ENCODE results near the gene TMEM181. TPM values are rescaled to one million over a fixed set of nuclear protein-coding genes. Genes with fewer than 3 reads are reported as not detected.

Gene TMEM181
- total RNA-seq, 4 donors from 2014 or later = 10.5 to 22.1 (median 16.8) TPM

DNA sequence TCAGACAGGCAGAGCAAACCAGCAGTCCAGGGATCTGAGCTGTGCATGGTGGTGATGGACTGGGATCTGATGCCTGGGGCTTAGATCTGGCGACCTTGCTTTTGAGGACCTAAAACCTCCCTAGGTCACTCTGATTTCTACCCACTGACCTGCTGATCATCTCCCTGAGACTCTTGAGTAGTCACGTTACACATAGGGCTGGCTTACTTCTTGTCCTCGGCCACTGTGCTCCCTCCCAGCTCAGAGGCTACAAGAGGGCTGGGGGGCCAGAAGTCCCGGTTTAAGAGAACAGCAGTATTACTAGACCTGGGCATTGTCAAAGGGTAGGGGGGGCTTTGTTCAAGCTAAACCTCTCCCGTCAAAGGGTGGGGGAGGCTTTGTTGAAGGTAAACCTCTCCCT lies 79.2 kb downstream of the TMEM181 start:
- Histone ChIP-seq H3K9me3 (no peaks in the 10 kb centered on the region), H3K4me3 (no peak overlapping the region), H3K27me3 (no peaks in the 10 kb centered on the region), H3K27ac (no peak overlapping the region), H3K4me1 (peaks cover 16 to 39% (median 16%) of the 10 kb centered on the region in 3 donors), H3K36me3 (peaks cover 0 to 59% (median 8%) of the 10 kb centered on the region in 3 donors)
- intact Hi-C loops (cut with DNase I) = no loop called here
- TF ChIP-seq POLR2A (IDR thresholded peaks at IDR 0.05) = no peak
- TF ChIP-seq, protein P1, sequence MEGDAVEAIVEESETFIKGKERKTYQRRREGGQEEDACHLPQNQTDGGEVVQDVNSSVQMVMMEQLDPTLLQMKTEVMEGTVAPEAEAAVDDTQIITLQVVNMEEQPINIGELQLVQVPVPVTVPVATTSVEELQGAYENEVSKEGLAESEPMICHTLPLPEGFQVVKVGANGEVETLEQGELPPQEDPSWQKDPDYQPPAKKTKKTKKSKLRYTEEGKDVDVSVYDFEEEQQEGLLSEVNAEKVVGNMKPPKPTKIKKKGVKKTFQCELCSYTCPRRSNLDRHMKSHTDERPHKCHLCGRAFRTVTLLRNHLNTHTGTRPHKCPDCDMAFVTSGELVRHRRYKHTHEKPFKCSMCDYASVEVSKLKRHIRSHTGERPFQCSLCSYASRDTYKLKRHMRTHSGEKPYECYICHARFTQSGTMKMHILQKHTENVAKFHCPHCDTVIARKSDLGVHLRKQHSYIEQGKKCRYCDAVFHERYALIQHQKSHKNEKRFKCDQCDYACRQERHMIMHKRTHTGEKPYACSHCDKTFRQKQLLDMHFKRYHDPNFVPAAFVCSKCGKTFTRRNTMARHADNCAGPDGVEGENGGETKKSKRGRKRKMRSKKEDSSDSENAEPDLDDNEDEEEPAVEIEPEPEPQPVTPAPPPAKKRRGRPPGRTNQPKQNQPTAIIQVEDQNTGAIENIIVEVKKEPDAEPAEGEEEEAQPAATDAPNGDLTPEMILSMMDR (IDR thresholded peaks at IDR 0.05) = no peak
- no peak for DNase-seq
- 83 to 95% methylated on average over 2 to 4 of the region's 5 CpGs for WGBS, 2 donors

- H3K9me3 ChIP-seq = no peaks in the 10 kb centered on the region
- DNase-seq = no peak
- intact Hi-C loops (cut with DNase I) = no loop called here
- H3K27ac ChIP-seq = no peak overlapping the region
- WGBS, 2 donors = 86 to 88% methylated on average over 2 of the region's 2 CpGs
- H3K36me3 ChIP-seq = peaks cover 0 to 45% (median 8%) of the 10 kb centered on the region in 3 donors
- TF ChIP-seq, protein P1 (IDR thresholded peaks at IDR 0.05) = no peak
- TF ChIP-seq POLR2A (IDR thresholded peaks at IDR 0.05) = no peak
- H3K4me3 ChIP-seq = no peak overlapping the region
- H3K4me1 ChIP-seq = peaks cover 16 to 46% (median 16%) of the 10 kb centered on the region in 3 donors
- no peaks in the 10 kb centered on the region for H3K27me3 ChIP-seq
These were observed 80.6 kb downstream of the TMEM181 start for GRCh38 chr6:158640519-158640918.

- intact Hi-C loops (cut with DNase I) = no loop called here
- no peak for DNase-seq
- Histone ChIP-seq H3K4me1 (peaks cover 16 to 56% (median 19%) of the 10 kb centered on the region in 3 donors), H3K27me3 (no peaks in the 10 kb centered on the region), H3K27ac (peak overlapping the region; percentile 61 to 100 (median 99)), H3K9me3 (no peaks in the 10 kb centered on the region), H3K36me3 (peaks cover 0 to 29% (median under 1%) of the 10 kb centered on the region in 3 donors), H3K4me3 (peak overlapping the region in 1 of 4 donors; percentile 100)
- WGBS, 2 donors = 42 to 74% methylated on average over 2 to 4 of the region's 8 CpGs
- TF ChIP-seq POLR2A (IDR thresholded peaks at IDR 0.05) = no peak
- TF ChIP-seq, protein P1 (IDR thresholded peaks at IDR 0.05) = no peak
These were observed 82.3 kb downstream of the TMEM181 start for GRCh38 chr6:158642097-158642601.

DNA sequence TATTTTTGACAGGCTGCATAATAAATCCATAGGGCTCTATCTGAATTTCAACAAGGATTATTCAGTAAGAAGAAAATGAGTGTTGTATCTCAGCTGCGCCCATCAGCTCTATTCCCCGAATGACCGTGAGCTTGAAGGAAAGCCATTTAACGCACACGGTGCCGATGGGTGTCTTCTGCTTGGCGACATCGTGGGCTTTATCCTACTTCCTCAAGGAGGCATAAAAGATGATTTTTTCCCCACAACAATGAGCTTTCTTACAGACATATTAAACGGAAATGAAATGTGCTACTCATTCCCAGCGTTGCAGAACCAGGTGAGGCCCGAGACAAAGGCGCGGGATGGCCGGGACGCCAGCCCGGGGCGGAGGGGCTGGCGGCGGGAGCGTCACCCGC lies 83.9 kb downstream of the TMEM181 start:
- TF ChIP-seq POLR2A (IDR thresholded peaks at IDR 0.05) = no peak
- TF ChIP-seq, protein P1 (IDR thresholded peaks at IDR 0.05) = no peak
- Histone ChIP-seq H3K4me1 (peaks cover 17 to 57% (median 19%) of the 10 kb centered on the region in 3 donors), H3K27me3 (no peaks in the 10 kb centered on the region), H3K9me3 (no peaks in the 10 kb centered on the region), H3K4me3 (peak overlapping the region; percentile 97 to 100 (median 98)), H3K27ac (peak overlapping the region; percentile 98 to 100 (median 100)), H3K36me3 (peaks cover 0 to 18% (median 0%) of the 10 kb centered on the region in 3 donors)
- DNase-seq = no peak
- intact Hi-C loops (cut with DNase I) = no loop called here
- 2 to 3% methylated on average over 11 to 16 of the region's 21 CpGs for WGBS, 2 donors

DNA sequence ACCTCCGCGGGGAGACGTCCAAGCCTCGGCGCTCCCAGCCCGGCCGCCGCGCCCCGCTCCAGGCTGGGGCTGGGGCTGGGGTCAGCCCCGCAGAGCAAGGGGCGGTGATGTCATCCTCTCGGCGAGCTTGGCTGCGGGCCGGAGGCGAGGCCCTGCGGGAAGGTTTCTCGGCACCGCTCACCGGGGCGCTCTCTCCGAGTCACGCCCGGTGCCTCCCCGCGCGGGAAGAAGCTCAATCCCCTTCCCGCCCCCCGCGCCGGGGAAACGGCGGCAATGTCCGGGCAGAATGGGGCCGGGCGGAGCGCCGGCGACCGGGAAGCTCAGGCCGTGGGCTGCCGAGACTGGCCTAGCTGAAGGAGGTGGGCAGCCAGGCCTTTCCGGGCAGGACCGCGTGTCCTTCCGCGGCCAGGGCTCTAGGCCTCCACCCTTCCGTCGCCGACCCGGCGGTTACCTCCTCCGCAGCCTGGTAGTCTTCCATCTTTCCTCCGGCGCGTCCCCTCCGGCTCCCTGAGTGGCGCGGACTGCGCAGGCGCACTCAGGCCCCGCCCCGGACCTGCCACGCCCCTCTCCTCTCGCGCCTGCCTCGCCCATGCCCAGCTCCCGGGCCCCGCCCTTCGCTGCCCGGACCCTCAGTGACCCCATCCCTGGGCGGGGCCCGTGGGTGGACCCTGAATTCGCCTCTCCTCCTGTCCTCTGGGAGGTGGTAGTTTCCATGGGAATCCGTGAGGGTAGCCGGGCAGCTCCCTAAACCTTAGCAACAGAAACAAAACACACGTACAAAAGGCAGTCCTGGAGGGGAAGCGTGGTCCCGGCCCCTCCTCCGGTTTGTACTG lies 84.6 kb downstream of the TMEM181 start, which contains the start of gene DYNLT1:
DYNLT1 (minus strand) TSS at position 513 of the 833 bp plus-strand sequence; CDS start at position 478, 35 bp downstream.
- Histone ChIP-seq H3K27me3 (no peaks in the 10 kb centered on the region), H3K9me3 (no peaks in the 10 kb centered on the region), H3K4me3 (peak within 1 kb of the TSS; percentile 97 to 100 (median 98)), H3K4me1 (peaks cover 19 to 63% (median 23%) of the 10 kb centered on the region in 3 donors), H3K36me3 (peaks cover 0 to 12% (median 0%) of the 10 kb centered on the region in 3 donors), H3K27ac (peak within 1 kb of the TSS; percentile 98 to 100 (median 100))
- intact Hi-C loops (cut with DNase I) = no loop called here
- TF ChIP-seq, protein P1 (IDR thresholded peaks at IDR 0.05) = peak in 1 of 6 experiments; percentile 8
- peak in 3 of 4 donors; percentile 97 to 100 (median 99) for TF ChIP-seq POLR2A (IDR thresholded peaks at IDR 0.05)
- WGBS, 2 donors = 0% methylated on average over 7 of the region's 81 CpGs; no CpG with 5 or more reads in 1 of the 2 donors
- peak; percentile 48 for DNase-seq

Measured in esophagus squamous epithelium (tissue), 5 donors.